ENCODE results near the gene NIPAL4. TPM values are rescaled to one million over a fixed set of nuclear protein-coding genes. Genes with fewer than 3 reads are reported as not detected.

The NIPAL4 gene
- total and polyA plus RNA-seq, 2 donors (not counting 3 experiments of a cell fraction or from before 2014, with no cell fraction given) = not detected

DNA sequence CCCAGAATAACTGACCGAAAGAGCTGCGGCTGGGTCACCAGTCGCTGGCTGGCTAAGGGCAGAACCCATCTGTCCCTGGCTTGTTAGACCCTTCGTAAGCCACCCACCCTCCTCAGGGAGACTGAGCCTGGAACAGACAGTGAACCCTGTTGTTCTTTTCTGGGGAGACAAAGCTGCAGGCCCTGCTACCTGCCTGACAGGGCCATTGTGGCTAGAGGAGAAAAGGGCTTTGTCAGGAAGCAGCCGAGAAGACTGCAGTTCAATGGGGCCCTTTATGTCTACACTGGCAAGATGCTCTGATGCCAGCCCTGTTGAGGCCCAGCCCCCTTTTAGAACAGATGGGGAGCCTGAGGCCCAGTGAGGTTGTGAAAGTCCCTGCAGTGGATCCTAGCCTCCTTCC lies 3.7 kb upstream of the NIPAL4 start:
- no peak for FAIRE-seq
- BruUV-seq (replicated peaks) = no TSS peak

More for the DNA sequence above, 3.7 kb upstream of the NIPAL4 start:
- H3K4me1 ChIP-seq (ENCODE audit: control insufficient read depth, extremely low read depth, insufficient read depth, low read length) = no peaks in the 10 kb centered on the region
- H4K20me1 ChIP-seq (replicated peaks; ENCODE audit: control insufficient read depth, extremely low read depth, insufficient read depth, low read length) = no peaks in the 10 kb centered on the region
- no peak for DNase-seq (ENCODE audit: low read depth, low spot score)
- no peaks in the 10 kb centered on the region for H3K36me3 ChIP-seq (ENCODE audit: control insufficient read depth in 2 of 2, extremely low read depth in 1 of 2, insufficient read depth in 2 of 2, low read length in 2 of 2)
- H3K4me2 ChIP-seq (ENCODE audit: insufficient read depth, low read length) = no peak overlapping the region
- no peak overlapping the region for H3K9ac ChIP-seq (replicated peaks; ENCODE audit: extremely low read depth, insufficient read depth, low read length)
- peaks cover 20 to 24% of the 10 kb centered on the region in 2 experiments for H3K27me3 ChIP-seq (ENCODE audit: control insufficient read depth in 2 of 2, insufficient read depth in 2 of 2, low read length in 2 of 2)
- no peak overlapping the region for H2AFZ ChIP-seq (ENCODE audit: low read depth, low read length)
- H3K79me2 ChIP-seq (ENCODE audit: control insufficient read depth, insufficient read depth, low read length) = no peaks in the 10 kb centered on the region
- H3K27ac ChIP-seq (ENCODE audit: insufficient read depth, low read depth, low read length) = no peak overlapping the region
- H3K4me3 ChIP-seq (replicated peaks in 1 of 3; ENCODE audit: insufficient read depth in 1 of 3, low read depth in 1 of 3, low read length in 3 of 3) = no peak overlapping the region
- intact Hi-C loops (cut with micrococcal nuclease) (no loop called here), dilution Hi-C loops (cut with MboI; ENCODE audit: extremely low pct_ligation_motif_present, low sequenced_read_pairs) (no loop called here)
- H3K9me3 ChIP-seq (replicated peaks; ENCODE audit: control insufficient read depth, insufficient read depth, low read length) = no peaks in the 10 kb centered on the region
- ChIA-PET POLR2A (no interaction called here), CTCF (interaction anchor here (1.4 to 2.3 kb wide), 2 partner anchors 15 to 24 kb away, joined by 3 to 7 read pairs; no protein-coding TSS in a partner anchor)
- TF ChIP-seq EZH2 (IDR thresholded peaks at IDR 0.05; ENCODE audit: borderline replicate concordance, low read depth, low read length, severe bottlenecking) = no peak
- no peak for TF ChIP-seq FOS (IDR thresholded peaks at IDR 0.05; ENCODE audit: borderline replicate concordance, insufficient read depth, low read length)
- TF ChIP-seq, protein P1, sequence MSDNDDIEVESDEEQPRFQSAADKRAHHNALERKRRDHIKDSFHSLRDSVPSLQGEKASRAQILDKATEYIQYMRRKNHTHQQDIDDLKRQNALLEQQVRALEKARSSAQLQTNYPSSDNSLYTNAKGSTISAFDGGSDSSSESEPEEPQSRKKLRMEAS (IDR thresholded peaks at IDR 0.05; ENCODE audit: insufficient read depth, insufficient read length) = no peak
- TF ChIP-seq POLR2AphosphoS5 (IDR thresholded peaks at IDR 0.05; ENCODE audit: insufficient read depth, low read depth, low read length) = no peak
- TF ChIP-seq POLR2A (IDR thresholded peaks at IDR 0.05; ENCODE audit: low read depth, low read length) = no peak
- TF ChIP-seq MYC (IDR thresholded peaks at IDR 0.05; ENCODE audit: low read depth, low read length) = no peak
- no peak for TF ChIP-seq JUN (IDR thresholded peaks at IDR 0.05; ENCODE audit: borderline replicate concordance, insufficient read depth, insufficient read length, low read depth)
- TF ChIP-seq, protein P2, sequence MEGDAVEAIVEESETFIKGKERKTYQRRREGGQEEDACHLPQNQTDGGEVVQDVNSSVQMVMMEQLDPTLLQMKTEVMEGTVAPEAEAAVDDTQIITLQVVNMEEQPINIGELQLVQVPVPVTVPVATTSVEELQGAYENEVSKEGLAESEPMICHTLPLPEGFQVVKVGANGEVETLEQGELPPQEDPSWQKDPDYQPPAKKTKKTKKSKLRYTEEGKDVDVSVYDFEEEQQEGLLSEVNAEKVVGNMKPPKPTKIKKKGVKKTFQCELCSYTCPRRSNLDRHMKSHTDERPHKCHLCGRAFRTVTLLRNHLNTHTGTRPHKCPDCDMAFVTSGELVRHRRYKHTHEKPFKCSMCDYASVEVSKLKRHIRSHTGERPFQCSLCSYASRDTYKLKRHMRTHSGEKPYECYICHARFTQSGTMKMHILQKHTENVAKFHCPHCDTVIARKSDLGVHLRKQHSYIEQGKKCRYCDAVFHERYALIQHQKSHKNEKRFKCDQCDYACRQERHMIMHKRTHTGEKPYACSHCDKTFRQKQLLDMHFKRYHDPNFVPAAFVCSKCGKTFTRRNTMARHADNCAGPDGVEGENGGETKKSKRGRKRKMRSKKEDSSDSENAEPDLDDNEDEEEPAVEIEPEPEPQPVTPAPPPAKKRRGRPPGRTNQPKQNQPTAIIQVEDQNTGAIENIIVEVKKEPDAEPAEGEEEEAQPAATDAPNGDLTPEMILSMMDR (IDR thresholded peaks at IDR 0.05; ENCODE audit: extremely low read depth in 1 of 2, insufficient read depth in 1 of 2, low read depth in 1 of 2, low read length in 2 of 2) = no peak
- TF ChIP-seq GATA2 (IDR thresholded peaks at IDR 0.05; ENCODE audit: insufficient read depth, insufficient read length, low read depth, low read length) = no peak
- no peaks in the 10 kb centered on the region for H3K9me1 ChIP-seq (replicated peaks; ENCODE audit: control insufficient read depth, extremely low read depth, insufficient read depth, low read length)

Measured in endothelial cell of umbilical vein (primary cell).